Renal cortex interstitium (tissue), 11 donors: ENCODE results near the gene SRBD1. TPM values are rescaled to one million over a fixed set of nuclear protein-coding genes. Genes with fewer than 3 reads are reported as not detected.

Experiments used
- DNase-seq, 11 donors: peaks; one replicate each; pipeline ENCODE4 v3.0.0-alpha.2; 2013; ENCODE audit warnings: low read depth in 9 of 11, low spot score in 4 of 11; ENCODE audit errors: extremely low read depth in 1 of 11
- polyA plus RNA-seq, 3 donors: library from polyadenylated mRNA; unstranded; fragments of 120-200 nt; gene quantifications; one replicate each; pipeline ENCODE4 v1.2.1, GENCODE V29; 2013; ENCODE audit not compliant: insufficient read length in 3 of 3

The SRBD1 gene
- polyA plus RNA-seq, 3 donors, result 20.8 to 26.9 (median 23.9) TPM

- peak in 2 of 11 donors; percentile 10 to 20 for DNase-seq
Measured at GRCh38 chr2:45612731-45613130, 1.7 kb upstream of the SRBD1 start.

- peak in 2 of 11 donors; percentile 28 to 34 for DNase-seq
Measured at GRCh38 chr2:45612285-45612684, 1.2 kb upstream of the SRBD1 start.

GRCh38 chr2:45610281-45611019 lies 617 bp downstream of the SRBD1 start:
- peak in 10 of 11 donors; percentile 43 to 70 (median 53) for DNase-seq

GRCh38 chr2:45607701-45608100 lies 3.4 kb downstream of the SRBD1 start:
- DNase-seq, result no peak

GRCh38 chr2:45606796-45607195 lies 4.3 kb downstream of the SRBD1 start:
- no peak for DNase-seq

- no peak for DNase-seq
Measured at GRCh38 chr2:45605116-45605515, 6.0 kb downstream of the SRBD1 start.

GRCh38 chr2:45602624-45603023 lies 8.4 kb downstream of the SRBD1 start:
- DNase-seq, result no peak

GRCh38 chr2:45598545-45598944 lies 12.5 kb downstream of the SRBD1 start:
- no peak for DNase-seq

GRCh38 chr2:45596761-45597160 lies 14.3 kb downstream of the SRBD1 start:
- no peak for DNase-seq

GRCh38 chr2:45595721-45596435 lies 15.2 kb downstream of the SRBD1 start:
- no peak for DNase-seq

- DNase-seq, result no peak
Measured at GRCh38 chr2:45591073-45591472, 20.0 kb downstream of the SRBD1 start.

GRCh38 chr2:45588158-45588829 lies 22.8 kb downstream of the SRBD1 start:
- no peak for DNase-seq

- no peak for DNase-seq
Measured at GRCh38 chr2:45586600-45586999, 24.5 kb downstream of the SRBD1 start.

GRCh38 chr2:45585267-45585861 lies 25.7 kb downstream of the SRBD1 start:
- DNase-seq, result peak in 3 of 11 donors; percentile 28 to 36 (median 35)

GRCh38 chr2:45583977-45584376 lies 27.1 kb downstream of the SRBD1 start:
- no peak for DNase-seq

- no peak for DNase-seq
Measured at GRCh38 chr2:45582522-45582921, 28.5 kb downstream of the SRBD1 start.

- DNase-seq, result no peak
Measured at GRCh38 chr2:45578056-45578843, 32.8 kb downstream of the SRBD1 start.

GRCh38 chr2:45577441-45577840 lies 33.6 kb downstream of the SRBD1 start:
- no peak for DNase-seq

GRCh38 chr2:45575881-45576280 lies 35.2 kb downstream of the SRBD1 start:
- no peak for DNase-seq
